H9 (cell line): ENCODE data around the gene ACYP2. TPM values are rescaled to one million over a fixed set of nuclear protein-coding genes. Genes with fewer than 3 reads are reported as not detected.

Experiments
- DNase-seq: peaks from one replicate; pipeline ENCODE4 v3.0.0-alpha.2; 2017
- H2AFZ ChIP-seq: one replicate; pipeline ENCODE4 v1.6.1; 2013; ENCODE audit warnings: mild to moderate bottlenecking, low read length, control low read depth, moderate library complexity
- H2AK5ac ChIP-seq: 2 replicates; pipeline ENCODE4 v1.6.1; 2013; ENCODE audit warnings: low read length, control low read depth, mixed read lengths; ENCODE audit not compliant: insufficient read length
- H2BK120ac ChIP-seq: one replicate; pipeline ENCODE4 v1.6.1; 2013; ENCODE audit warnings: low read depth, mild to moderate bottlenecking, low read length, control low read depth, inconsistent platforms; ENCODE audit not compliant: poor library complexity, severe bottlenecking
- H2BK12ac ChIP-seq: 2 replicates; pipeline ENCODE4 v1.6.1; 2013; ENCODE audit warnings: low read length, control low read depth, mixed read lengths, low read depth; ENCODE audit not compliant: insufficient read length
- H2BK15ac ChIP-seq: 2 replicates; pipeline ENCODE4 v1.6.1; 2013; ENCODE audit warnings: low read depth, low read length, control low read depth
- H2BK20ac ChIP-seq: one replicate; pipeline ENCODE4 v1.6.1; 2013; ENCODE audit warnings: low read depth, mild to moderate bottlenecking, low read length, control low read depth, inconsistent platforms; ENCODE audit not compliant: poor library complexity, severe bottlenecking
- H2BK5ac ChIP-seq: 2 replicates; pipeline ENCODE4 v1.6.1; 2013; ENCODE audit warnings: low read length, control low read depth, mixed read lengths; ENCODE audit not compliant: insufficient read length
- H3K14ac ChIP-seq: 2 replicates; pipeline ENCODE4 v1.6.1; 2013; ENCODE audit warnings: low read length, control low read depth; ENCODE audit not compliant: insufficient read depth
- H3K18ac ChIP-seq: 2 replicates; pipeline ENCODE4 v1.6.1; 2013; ENCODE audit warnings: low read depth, mild to moderate bottlenecking, mixed read lengths, low read length, control low read depth; ENCODE audit not compliant: insufficient read length
- H3K23ac ChIP-seq: 2 replicates; pipeline ENCODE4 v1.6.1; 2013; ENCODE audit warnings: low read length, control low read depth, mixed read lengths, low read depth; ENCODE audit not compliant: insufficient read length
- H3K23me2 ChIP-seq: 2 replicates; pipeline ENCODE4 v1.6.1; 2013; ENCODE audit warnings: low read depth, mild to moderate bottlenecking, mixed read lengths, low read length, control low read depth; ENCODE audit not compliant: insufficient read length, poor library complexity, severe bottlenecking
- H3K27ac ChIP-seq: 2 replicates; pipeline ENCODE4 v1.5.1; 2013; ENCODE audit warnings: low read length, control low read depth, mixed read lengths, low read depth; ENCODE audit not compliant: insufficient read length
- H3K27me3 ChIP-seq: 2 replicates; pipeline ENCODE4 v1.6.1; 2013; ENCODE audit warnings: low read length, control low read depth, inconsistent platforms; ENCODE audit not compliant: insufficient read depth
- H3K4ac ChIP-seq: 2 replicates; pipeline ENCODE4 v1.6.1; 2013; ENCODE audit warnings: low read depth, mild to moderate bottlenecking, control low read depth, inconsistent platforms, low read length, moderate library complexity
- H3K4me1 ChIP-seq: 2 replicates; pipeline ENCODE4 v1.6.1; 2013; ENCODE audit warnings: low read length, control low read depth, inconsistent platforms; ENCODE audit not compliant: insufficient read depth
- H3K4me2 ChIP-seq: 2 replicates; pipeline ENCODE4 v1.6.1; 2013; ENCODE audit warnings: low read length, control low read depth, mixed read lengths; ENCODE audit not compliant: insufficient read length, insufficient read depth
- H3K56ac ChIP-seq: 2 replicates; pipeline ENCODE4 v1.6.1; 2013; ENCODE audit warnings: low read depth, mild to moderate bottlenecking, mixed read lengths, low read length, control low read depth; ENCODE audit not compliant: insufficient read length
- H3K79me1 ChIP-seq: 2 replicates; pipeline ENCODE4 v1.6.1; 2013; ENCODE audit warnings: low read depth, mild to moderate bottlenecking, moderate library complexity, low read length, control low read depth, inconsistent platforms; ENCODE audit not compliant: insufficient read depth, poor library complexity, severe bottlenecking
- H3K79me2 ChIP-seq: 2 replicates; pipeline ENCODE4 v1.6.1; 2013; ENCODE audit warnings: low read length, control low read depth, inconsistent platforms; ENCODE audit not compliant: insufficient read depth
- H3K9ac ChIP-seq: 2 replicates; pipeline ENCODE4 v1.6.1; 2013; ENCODE audit warnings: low read length, control low read depth, mixed read lengths; ENCODE audit not compliant: insufficient read length; ENCODE audit errors: extremely low read depth
- H3K9me3 ChIP-seq: one replicate; pipeline ENCODE4 v1.6.1; 2013; ENCODE audit warnings: low read depth, low read length, inconsistent platforms; ENCODE audit not compliant: control insufficient read depth
- H3T11ph ChIP-seq: one replicate; pipeline ENCODE4 v1.6.1; 2013; ENCODE audit warnings: mild to moderate bottlenecking, low read length, control low read depth, inconsistent platforms
- H4K20me1 ChIP-seq: one replicate; pipeline ENCODE4 v1.6.1; 2013; ENCODE audit not compliant: control insufficient read depth, insufficient read length, insufficient read depth
- H4K5ac ChIP-seq: 2 replicates; pipeline ENCODE4 v1.6.1; 2013; ENCODE audit warnings: low read depth, mild to moderate bottlenecking, mixed read lengths, low read length, control low read depth; ENCODE audit not compliant: insufficient read length
- H4K8ac ChIP-seq: replicated peaks from 2 replicates; pipeline ENCODE4 v1.6.1; 2013; ENCODE audit warnings: low read length, control low read depth, mixed read lengths, low read depth; ENCODE audit not compliant: insufficient read length
- H4K91ac ChIP-seq: 2 replicates; pipeline ENCODE4 v1.6.1; 2013; ENCODE audit warnings: low read depth, mild to moderate bottlenecking, moderate library complexity, mixed read lengths, low read length, control low read depth; ENCODE audit not compliant: insufficient read length
- H3K27ac Mint-ChIP-seq, 3 experiments: 2 replicates in 2 of 3; 3 replicates in 1 of 3; pipeline ENCODE4 v1.8.0; 2020 to 2021; ENCODE audit warnings: mixed read lengths in 3 of 3, mild to moderate bottlenecking in 1 of 3, moderate library complexity in 1 of 3
- H3K27me3 Mint-ChIP-seq: 2 replicates; pipeline ENCODE4 v1.8.0; 2021; ENCODE audit warnings: low read depth, mild to moderate bottlenecking, moderate library complexity, mixed read lengths
- H3K36me3 Mint-ChIP-seq, 3 experiments: 2 replicates in 2 of 3; 3 replicates in 1 of 3; pipeline ENCODE4 v1.8.0; 2020 to 2021; ENCODE audit warnings: low read depth in 3 of 3, mixed read lengths in 3 of 3; ENCODE audit not compliant: insufficient read depth in 1 of 3
- H3K4me1 Mint-ChIP-seq, 2 experiments: 2 replicates each; pipeline ENCODE4 v1.8.0; 2020; ENCODE audit warnings: mixed read lengths in 2 of 2
- H3K4me3 Mint-ChIP-seq, 2 experiments: 2 replicates in 1 of 2; 3 replicates in 1 of 2; pipeline ENCODE4 v1.8.0; 2020 to 2021; ENCODE audit warnings: mild to moderate bottlenecking in 2 of 2, mixed read lengths in 2 of 2, moderate library complexity in 1 of 2
- H3K9me3 Mint-ChIP-seq, 2 experiments: 2 replicates in 1 of 2; 3 replicates in 1 of 2; pipeline ENCODE4 v1.8.0; 2020; ENCODE audit warnings: mild to moderate bottlenecking in 2 of 2, mixed read lengths in 2 of 2, moderate library complexity in 1 of 2
- CTCF ChIP-seq: fragments of 200-600 bp; sonication (generic); conservative IDR thresholded peaks from 3 replicates; pipeline ENCODE4 v1.8.0; 2021; ENCODE audit warnings: antibody characterized with exemption, mild to moderate bottlenecking
- WGBS: extraction: QIAGEN DNeasy Blood & Tissue Kit; methylation state at CpG from one replicate; pipeline ENCODE4 v1.1.7; 2013; ENCODE audit warnings: missing lambda C conversion rate, low lambda C conversion rate, mixed read lengths; ENCODE audit not compliant: insufficient read length; ENCODE audit errors: extremely low coverage; 5-methylcytosine and 5-hydroxymethylcytosine counted together
- total RNA-seq: library from RNA; stranded (reverse); gene quantifications from 2 replicates; pipeline ENCODE4 v1.2.1, GENCODE V29; 2021

The ACYP2 gene
- total RNA-seq, 1 experiment from 2014 or later = 3.2 TPM

GRCh38 chr2:54194761-54195750 is 79.6 kb downstream of the ACYP2 start:
- no peak overlapping the region for H3K18ac ChIP-seq
- Mint-ChIP-seq H3K9me3 (no peaks in the 10 kb centered on the region), H3K4me1 (0 out of 4 replicates have a peak, but pooled peaks cover 0 to 2% of the 10 kb centered on the region in 2 experiments), H3K4me3 (no peak overlapping the region), H3K36me3 (no peaks in the 10 kb centered on the region), H3K27ac (no peak overlapping the region), H3K27me3 (no peaks in the 10 kb centered on the region)
- no peak overlapping the region for H2BK5ac ChIP-seq
- DNase-seq = no peak
- H2BK12ac ChIP-seq = no peak overlapping the region
- no peak overlapping the region for H3K4ac ChIP-seq
- H3T11ph ChIP-seq = no peak overlapping the region
- WGBS = no CpG with 5 or more reads among the region's 8 CpGs
- no peaks in the 10 kb centered on the region for H3K79me1 ChIP-seq
- H3K27me3 ChIP-seq = no peaks in the 10 kb centered on the region
- H4K8ac ChIP-seq = no peak overlapping the region
- H3K23ac ChIP-seq = no peak overlapping the region
- H4K20me1 ChIP-seq = no peaks in the 10 kb centered on the region
- no peak overlapping the region for H3K4me2 ChIP-seq
- no peak overlapping the region for H2AK5ac ChIP-seq
- H3K56ac ChIP-seq = no peak overlapping the region
- H3K4me1 ChIP-seq = no peaks in the 10 kb centered on the region
- H4K5ac ChIP-seq = no peak overlapping the region
- no peaks in the 10 kb centered on the region for H3K23me2 ChIP-seq
- no peaks in the 10 kb centered on the region for H3K79me2 ChIP-seq
- no peak overlapping the region for H2BK120ac ChIP-seq
- H3K27ac ChIP-seq = no peak overlapping the region
- H2BK20ac ChIP-seq = no peak overlapping the region
- no peaks in the 10 kb centered on the region for H3K9me3 ChIP-seq
- no peak overlapping the region for H2AFZ ChIP-seq
- no peak overlapping the region for H3K14ac ChIP-seq
- TF ChIP-seq CTCF = no peak
- H2BK15ac ChIP-seq = no peak overlapping the region
- no peak overlapping the region for H4K91ac ChIP-seq
- H3K9ac ChIP-seq = no peak overlapping the region
